HFF-Myc (cell line): Measurements from ENCODE around the gene MRTO4.
"Not testable (repeated sequence)": the region's sequence is repeated elsewhere in the genome, so short reads cannot be mapped to it uniquely, and the experiment has no call there.

Experiments
- DNase-seq: peaks from one replicate; pipeline ENCODE4 v3.0.0-alpha.2; 2011; ENCODE audit warnings: low read depth; ENCODE audit errors: extremely low read depth
- H3K4me3 ChIP-seq: replicated peaks from 2 replicates; pipeline ENCODE4 v1.5.1; 2011; ENCODE audit warnings: low read depth, mild to moderate bottlenecking, control low read depth, low read length
- TF ChIP-seq, protein P1 (sequence below): IDR thresholded peaks from 2 replicates; pipeline ENCODE4 v1.5.1; 2012; ENCODE audit warnings: mild to moderate bottlenecking, low read depth, low read length, control low read depth; ENCODE audit errors: missing control alignments

MRTO4 gene

DNA sequence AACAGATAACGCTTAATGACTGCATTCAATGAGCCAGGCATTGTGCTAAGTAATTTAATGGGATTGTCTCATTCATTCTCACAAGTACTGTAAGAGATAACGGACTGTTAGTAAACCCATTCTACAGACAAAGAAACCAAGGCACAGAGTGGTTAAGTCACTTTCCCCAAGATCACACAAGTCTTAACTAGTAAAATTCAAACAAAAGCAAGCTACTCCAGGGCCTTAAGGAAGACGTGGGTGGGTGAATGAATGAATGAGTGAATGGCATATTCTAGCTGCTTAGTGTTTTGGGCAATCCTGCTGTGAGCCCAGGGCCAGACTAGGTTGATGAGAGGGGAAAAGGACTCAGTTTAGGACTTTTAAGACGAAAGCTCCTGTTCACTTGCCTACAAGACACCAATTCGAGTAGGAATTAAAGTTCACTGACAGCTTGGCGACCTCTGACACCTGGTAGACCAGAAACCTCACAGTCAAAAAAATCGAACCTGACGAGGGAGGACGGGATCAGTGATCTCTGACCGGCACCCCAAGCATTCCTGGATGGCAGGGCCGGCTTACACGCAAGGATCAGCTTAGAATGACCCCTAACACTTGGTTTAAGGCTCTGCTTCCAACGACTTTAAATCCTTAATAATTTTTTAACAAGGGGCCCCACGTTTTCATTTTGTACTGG, 838 bp upstream of the MRTO4 start:
- DNase-seq, result no peak
- TF ChIP-seq, protein P1, sequence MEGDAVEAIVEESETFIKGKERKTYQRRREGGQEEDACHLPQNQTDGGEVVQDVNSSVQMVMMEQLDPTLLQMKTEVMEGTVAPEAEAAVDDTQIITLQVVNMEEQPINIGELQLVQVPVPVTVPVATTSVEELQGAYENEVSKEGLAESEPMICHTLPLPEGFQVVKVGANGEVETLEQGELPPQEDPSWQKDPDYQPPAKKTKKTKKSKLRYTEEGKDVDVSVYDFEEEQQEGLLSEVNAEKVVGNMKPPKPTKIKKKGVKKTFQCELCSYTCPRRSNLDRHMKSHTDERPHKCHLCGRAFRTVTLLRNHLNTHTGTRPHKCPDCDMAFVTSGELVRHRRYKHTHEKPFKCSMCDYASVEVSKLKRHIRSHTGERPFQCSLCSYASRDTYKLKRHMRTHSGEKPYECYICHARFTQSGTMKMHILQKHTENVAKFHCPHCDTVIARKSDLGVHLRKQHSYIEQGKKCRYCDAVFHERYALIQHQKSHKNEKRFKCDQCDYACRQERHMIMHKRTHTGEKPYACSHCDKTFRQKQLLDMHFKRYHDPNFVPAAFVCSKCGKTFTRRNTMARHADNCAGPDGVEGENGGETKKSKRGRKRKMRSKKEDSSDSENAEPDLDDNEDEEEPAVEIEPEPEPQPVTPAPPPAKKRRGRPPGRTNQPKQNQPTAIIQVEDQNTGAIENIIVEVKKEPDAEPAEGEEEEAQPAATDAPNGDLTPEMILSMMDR, result no peak
- peak overlapping the region; percentile 77 for H3K4me3 ChIP-seq

DNA sequence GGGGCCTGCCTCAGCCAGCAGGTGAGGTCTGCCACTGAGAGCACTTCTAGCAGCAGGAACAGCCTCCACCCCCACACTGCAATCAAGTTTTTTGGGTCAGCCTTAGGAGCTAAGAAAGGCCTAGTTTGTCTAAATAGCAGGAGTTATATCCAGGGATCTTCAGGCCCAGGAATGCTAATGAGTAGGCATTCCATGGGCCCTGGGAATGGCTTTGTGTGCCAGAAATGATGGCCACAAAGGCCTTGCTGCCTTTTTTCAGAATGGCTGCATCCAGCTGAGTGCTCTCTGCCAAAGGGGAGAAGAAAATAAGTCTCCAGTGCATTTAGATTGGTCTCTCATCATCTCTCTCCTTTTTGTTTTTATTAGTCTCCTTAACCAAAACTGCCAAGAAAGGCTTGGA, 2.8 kb downstream of the MRTO4 start:
- peak overlapping the region; percentile 77; the same call in 1 of the 2 replicates for H3K4me3 ChIP-seq
- TF ChIP-seq, protein P1, result no peak
- no peak for DNase-seq

DNA sequence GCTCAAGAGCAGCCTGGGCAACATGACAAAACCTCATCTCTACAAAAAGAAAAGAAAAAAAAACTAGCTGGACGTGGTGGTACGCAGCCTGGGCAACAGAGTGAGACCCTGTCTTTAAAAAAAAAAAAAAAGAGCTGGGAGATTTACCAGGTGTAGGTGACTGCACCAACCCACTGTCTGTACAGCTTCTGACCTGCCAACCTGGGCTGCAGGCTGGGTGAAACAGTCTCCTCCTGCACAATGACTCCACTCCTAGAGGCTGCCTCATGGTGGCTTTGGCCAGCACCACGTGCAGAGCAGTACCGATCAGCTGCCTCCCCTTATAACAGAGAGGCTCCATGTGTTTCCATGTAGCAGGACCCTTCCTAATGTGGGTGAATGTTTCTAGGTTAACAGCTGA, 3.7 kb downstream of the MRTO4 start:
- DNase-seq, result no peak
- TF ChIP-seq, protein P1, result no peak
- no peak overlapping the region for H3K4me3 ChIP-seq

DNA sequence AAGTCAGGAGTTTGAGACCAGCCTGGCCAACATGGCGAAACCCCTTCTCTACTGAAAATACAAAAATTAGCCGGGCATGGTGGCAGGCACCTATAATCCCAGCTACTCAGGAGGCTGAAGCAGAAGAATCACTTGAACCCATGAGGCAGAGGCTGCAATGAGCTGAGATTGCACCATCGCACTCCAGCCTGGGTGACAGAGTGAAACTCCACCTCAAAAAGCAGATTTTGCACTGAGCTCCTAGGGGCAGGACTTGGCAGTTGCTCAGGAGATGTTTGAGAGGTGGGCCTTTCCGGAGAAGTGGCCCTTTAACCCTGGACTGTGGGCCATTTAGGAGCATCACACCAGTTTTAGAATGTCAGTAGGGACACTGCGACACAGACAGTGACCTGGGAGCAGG, 4.7 kb downstream of the MRTO4 start:
- H3K4me3 ChIP-seq, DNase-seq: not testable (repeated sequence)

DNA sequence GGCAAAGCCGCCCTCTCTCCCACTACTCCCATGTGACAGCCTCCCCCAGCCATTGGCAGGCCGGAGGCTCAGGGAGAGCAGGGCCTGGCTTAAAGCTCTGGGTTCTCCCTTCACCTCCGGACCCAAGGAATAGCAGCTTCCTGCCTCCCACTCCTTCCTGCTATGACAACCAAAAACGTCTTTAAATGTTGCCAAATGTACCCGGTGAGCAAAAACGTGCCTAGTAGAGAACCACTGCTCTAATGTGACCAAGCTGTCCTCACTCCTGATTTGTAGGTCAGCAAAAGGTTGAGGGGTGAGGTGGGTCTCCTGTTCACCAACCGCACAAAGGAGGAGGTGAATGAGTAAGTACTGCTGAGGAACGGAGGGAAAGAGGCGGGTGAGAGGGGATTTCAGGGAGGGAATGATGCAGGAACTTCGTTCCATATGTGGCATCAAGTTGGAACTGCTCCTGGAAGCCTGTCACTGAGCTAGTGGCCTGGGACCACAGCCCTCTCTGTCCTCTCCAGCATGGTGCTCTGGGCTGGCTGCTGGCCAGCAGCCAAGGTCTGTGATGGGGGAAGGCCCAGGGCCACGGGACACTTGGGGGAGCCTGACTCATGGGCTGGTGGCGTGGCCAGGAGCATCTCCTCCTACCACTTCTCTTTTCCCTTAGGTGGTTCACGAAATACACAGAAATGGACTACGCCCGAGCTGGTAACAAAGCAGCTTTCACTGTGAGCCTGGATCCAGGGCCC, 5.7 kb downstream of the MRTO4 start:
- no peak for DNase-seq
- TF ChIP-seq, protein P1, result no peak

DNA sequence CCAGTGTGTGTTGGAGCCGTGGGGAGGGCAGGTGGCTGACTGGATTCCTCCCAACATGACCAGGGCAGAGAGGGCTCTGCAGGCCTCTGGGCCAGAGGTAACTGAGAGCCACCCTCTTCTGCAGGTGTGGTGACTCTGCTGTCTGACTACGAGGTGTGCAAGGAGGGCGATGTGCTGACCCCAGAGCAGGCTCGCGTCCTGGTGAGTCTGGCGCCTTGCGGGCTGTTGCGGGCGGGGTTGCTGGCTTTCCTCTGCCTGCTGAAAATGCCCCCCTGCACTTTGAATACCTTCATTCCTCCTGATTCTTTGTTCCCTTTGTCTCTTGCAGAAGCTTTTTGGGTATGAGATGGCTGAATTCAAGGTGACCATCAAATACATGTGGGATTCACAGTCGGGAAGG, 6.7 kb downstream of the MRTO4 start:
- no peak for DNase-seq
- no peak overlapping the region for H3K4me3 ChIP-seq
- TF ChIP-seq, protein P1, result no peak

More for the DNA sequence above, 5.7 kb downstream of the MRTO4 start:
- H3K4me3 ChIP-seq, result no peak overlapping the region

DNA sequence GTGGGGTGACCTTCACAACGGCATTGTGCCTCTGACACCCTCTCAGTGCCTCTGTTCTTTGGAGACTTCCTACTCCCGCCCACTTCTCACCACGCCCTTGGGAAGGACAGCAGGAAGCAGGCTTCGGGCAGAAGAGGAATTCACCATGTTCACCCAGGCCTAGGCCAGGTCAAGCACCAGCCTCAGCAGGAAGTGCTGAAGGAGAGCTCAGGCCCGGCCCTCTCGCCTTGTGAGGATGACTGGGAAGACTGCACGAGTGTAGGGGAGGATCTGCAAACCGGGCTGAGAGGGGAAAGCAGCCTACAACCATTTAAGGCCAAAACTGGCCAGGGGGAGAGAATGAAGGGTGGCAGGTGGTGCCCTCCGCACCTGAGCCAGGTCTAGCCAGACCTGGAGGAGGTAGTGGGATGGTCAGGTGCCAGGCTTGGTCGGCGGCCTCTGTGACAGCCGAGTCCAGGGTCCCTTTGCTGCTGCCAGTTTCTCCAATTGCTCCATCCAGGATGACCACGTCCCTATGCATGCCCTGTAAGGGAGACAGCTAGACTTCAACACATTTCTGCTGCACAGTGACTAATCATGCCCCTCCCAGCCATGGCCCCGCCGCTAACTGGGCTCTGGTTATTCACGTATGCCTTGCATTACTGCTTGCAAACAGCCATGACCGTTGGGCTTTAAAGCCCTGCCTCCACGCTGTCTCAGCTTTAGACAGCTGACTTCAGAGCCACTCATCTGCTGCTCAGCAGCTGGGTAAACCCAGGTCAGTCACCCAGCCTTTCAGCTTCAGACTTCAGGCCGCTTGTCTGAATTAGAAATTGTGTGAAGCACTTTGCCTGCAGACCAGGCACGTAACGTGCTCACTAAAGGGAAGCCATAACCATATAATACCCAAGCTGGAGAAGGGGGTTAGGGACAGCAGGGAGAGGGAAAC, 8.9 kb downstream of the MRTO4 start:
- DNase-seq, result peak; percentile 38
- no peak overlapping the region for H3K4me3 ChIP-seq
- TF ChIP-seq, protein P1, result no peak
